ENCODE results near the gene DLST. TPM values are rescaled to one million over a fixed set of nuclear protein-coding genes. Genes with fewer than 3 reads are reported as not detected.

DLST gene
- total RNA-seq, 1 donor from 2014 or later: 58.6 TPM

GRCh38 chr14:74866708-74867389, 14.9 kb upstream of the DLST start:
- DNase-seq (ENCODE audit: low read depth): no peak
- H3K4me3 ChIP-seq (ENCODE audit: low read depth, low read length): no peak overlapping the region
- TF ChIP-seq CTCF (conservative IDR thresholded peaks at IDR 0.05; ENCODE audit: low read depth, low read length): no peak

- DNase-seq (ENCODE audit: low read depth): no peak
- no peak for TF ChIP-seq CTCF (conservative IDR thresholded peaks at IDR 0.05; ENCODE audit: low read depth, low read length)
- H3K4me3 ChIP-seq (ENCODE audit: low read depth, low read length): no peak overlapping the region
Observed at GRCh38 chr14:74867673-74868072, 14.0 kb upstream of the DLST start.

DNA sequence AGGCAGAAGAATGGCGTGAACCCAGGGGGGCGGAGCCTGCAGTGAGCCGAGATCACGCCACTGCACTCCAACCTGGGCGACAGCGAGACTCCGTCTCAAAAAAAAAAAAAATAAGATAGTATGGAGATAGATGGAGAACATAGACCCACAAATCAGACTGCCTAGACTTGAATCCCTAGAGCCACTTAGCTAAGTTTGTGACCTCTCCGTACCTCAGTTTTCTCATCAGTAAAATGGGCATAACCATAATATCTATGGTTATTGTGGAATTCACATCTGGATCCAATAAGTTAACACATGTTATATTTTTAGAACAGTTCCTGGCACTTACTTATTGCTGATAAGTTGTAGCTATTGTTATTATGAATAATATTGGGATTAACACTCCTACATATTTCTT, 13.0 kb upstream of the DLST start:
- DNase-seq (ENCODE audit: low read depth): no peak
- H3K4me3 ChIP-seq (ENCODE audit: low read depth, low read length): no peak overlapping the region
- no peak for TF ChIP-seq CTCF (conservative IDR thresholded peaks at IDR 0.05; ENCODE audit: low read depth, low read length)

DNA sequence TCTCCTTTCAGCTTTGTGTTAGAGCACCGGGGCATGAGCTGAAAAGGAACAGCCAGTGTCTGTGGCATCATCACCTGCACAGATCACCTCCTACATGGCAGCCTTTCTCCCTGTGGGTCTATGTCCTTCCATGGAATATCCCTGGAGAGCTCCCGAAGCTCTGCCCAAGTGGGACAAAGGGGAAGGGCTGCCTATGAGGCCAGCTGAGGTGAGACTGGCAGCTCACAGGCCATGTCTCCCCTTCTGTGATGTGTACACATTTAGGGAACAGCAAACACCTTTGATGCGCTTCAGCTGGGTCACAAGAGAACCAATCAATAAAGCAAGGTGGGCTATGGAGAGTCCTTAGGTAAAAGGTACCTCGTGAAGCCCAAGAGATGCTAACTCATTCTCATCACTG, 9.9 kb upstream of the DLST start:
- H3K4me3 ChIP-seq (ENCODE audit: low read depth, low read length): no peak overlapping the region
- no peak for TF ChIP-seq CTCF (conservative IDR thresholded peaks at IDR 0.05; ENCODE audit: low read depth, low read length)
- DNase-seq (ENCODE audit: low read depth): no peak

- H3K4me3 ChIP-seq (ENCODE audit: low read depth, low read length): no peak overlapping the region
- TF ChIP-seq CTCF (conservative IDR thresholded peaks at IDR 0.05; ENCODE audit: low read depth, low read length): no peak
- DNase-seq (ENCODE audit: low read depth): no peak
Observed at GRCh38 chr14:74875204-74875603, 6.5 kb upstream of the DLST start.

- no peak for TF ChIP-seq CTCF (conservative IDR thresholded peaks at IDR 0.05; ENCODE audit: low read depth, low read length)
- no peak for DNase-seq (ENCODE audit: low read depth)
- H3K4me3 ChIP-seq (ENCODE audit: low read depth, low read length): no peak within 1 kb of the TSS
Observed at GRCh38 chr14:74875941-74876913, 5.5 kb upstream of the DLST start, which contains the start of gene PROX2. Gene PROX2 (minus strand): TSS chr14:74876145. CDS start chr14:74863834, 12,311 bp downstream.
